WTC11 (cell line): ENCODE data around the gene ALPK1. TPM values are rescaled to one million over a fixed set of nuclear protein-coding genes. Genes with fewer than 3 reads are reported as not detected.

Experiments used
- ATAC-seq: fragments of 200-7000 bp; cut with Tn5 transposase; 2 replicates; pipeline ENCODE4 v1.10.0; 2021; ENCODE audit warnings: mild to moderate bottlenecking, moderate library complexity
- CTCF ChIA-PET: fragments of 300-600 bp; sonication (Branson Sonifier 250); formaldehyde crosslinking; loops from one replicate; lab custom pipeline; 2021; ENCODE audit warnings: antibody characterized with exemption; lab: Charles Lee
- POLR2A ChIA-PET: fragments of 350-600 bp; sonication (Branson Sonifier 250); formaldehyde crosslinking; loops from one replicate; lab custom pipeline; 2021; ENCODE audit warnings: antibody characterized with exemption; lab: Charles Lee
- DNase-seq: peaks from one replicate; pipeline ENCODE4 v3.0.0; 2021; ENCODE audit warnings: low spot score
- H3K27ac Mint-ChIP-seq: 2 replicates; pipeline ENCODE4 v1.8.0; 2021; ENCODE audit warnings: mixed read lengths
- H3K27me3 Mint-ChIP-seq: 2 replicates; pipeline ENCODE4 v1.8.0; 2021; ENCODE audit warnings: low read depth, mild to moderate bottlenecking, moderate library complexity, mixed read lengths
- H3K36me3 Mint-ChIP-seq: 2 replicates; pipeline ENCODE4 v1.8.0; 2021; ENCODE audit warnings: mixed read lengths
- H3K4me1 Mint-ChIP-seq: 2 replicates; pipeline ENCODE4 v1.8.0; 2022; ENCODE audit warnings: mixed read lengths
- H3K4me3 Mint-ChIP-seq: 2 replicates; pipeline ENCODE4 v1.8.0; 2021; ENCODE audit warnings: mild to moderate bottlenecking, moderate library complexity, mixed read lengths
- H3K9me3 Mint-ChIP-seq: 2 replicates; pipeline ENCODE4 v1.8.0; 2021; ENCODE audit warnings: mixed read lengths
- ATF1 ChIP-seq: sonication (generic); formaldehyde crosslinking; IDR thresholded peaks from 2 replicates; pipeline ENCODE4 v1.8.1; 2023; ENCODE audit warnings: mild to moderate bottlenecking, moderate library complexity, missing genetic modification reagents
- CREM ChIP-seq: sonication (generic); formaldehyde crosslinking; IDR thresholded peaks from 2 replicates; pipeline ENCODE4 v1.8.1; 2022; ENCODE audit warnings: mild to moderate bottlenecking, missing genetic modification reagents, moderate library complexity
- ELF4 ChIP-seq: sonication (generic); formaldehyde crosslinking; IDR thresholded peaks from 2 replicates; pipeline ENCODE4 v1.8.1; 2022; ENCODE audit warnings: low read depth, mild to moderate bottlenecking, moderate library complexity, missing genetic modification reagents
- ERG ChIP-seq: fragments of 250-450 bp; sonication (Bioruptor Pico); IDR thresholded peaks from 2 replicates; pipeline ENCODE4 v1.8.0; 2021; ENCODE audit warnings: mild to moderate bottlenecking
- ESRRA ChIP-seq: sonication (generic); formaldehyde crosslinking; IDR thresholded peaks from 2 replicates; pipeline ENCODE4 v1.8.1; 2022; ENCODE audit warnings: mild to moderate bottlenecking, missing genetic modification reagents, borderline replicate concordance
- ETV6 ChIP-seq: sonication (generic); formaldehyde crosslinking; IDR thresholded peaks from 2 replicates; pipeline ENCODE4 v1.8.1; 2022; ENCODE audit warnings: mild to moderate bottlenecking, missing genetic modification reagents
- FOXP1 ChIP-seq: sonication (generic); formaldehyde crosslinking; IDR thresholded peaks from 2 replicates; pipeline ENCODE4 v1.8.0; 2022; ENCODE audit warnings: missing genetic modification reagents, mild to moderate bottlenecking, moderate library complexity, borderline replicate concordance
- FOXP4 ChIP-seq: sonication (generic); formaldehyde crosslinking; IDR thresholded peaks from 2 replicates; pipeline ENCODE4 v1.8.0; 2022; ENCODE audit warnings: mild to moderate bottlenecking, missing genetic modification reagents
- GTF2I ChIP-seq: fragments of 250-450 bp; sonication (Bioruptor Pico); conservative IDR thresholded peaks from 2 replicates; pipeline ENCODE4 v1.4.0; 2021; ENCODE audit warnings: mild to moderate bottlenecking
- MYBL2 ChIP-seq: sonication (generic); formaldehyde crosslinking; IDR thresholded peaks from 2 replicates; pipeline ENCODE4 v1.8.1; 2023; ENCODE audit warnings: mild to moderate bottlenecking, moderate library complexity, missing genetic modification reagents
- NR1H2 ChIP-seq: sonication (generic); formaldehyde crosslinking; IDR thresholded peaks from 2 replicates; pipeline ENCODE4 v1.9.0; 2021; ENCODE audit warnings: mild to moderate bottlenecking, moderate library complexity, missing genetic modification reagents
- PRRX2 ChIP-seq: fragments of 250-450 bp; sonication (Bioruptor Pico); IDR thresholded peaks from 2 replicates; pipeline ENCODE4 v1.8.0; 2021; ENCODE audit warnings: mild to moderate bottlenecking
- SOX15 ChIP-seq: fragments of 250-450 bp; sonication (Bioruptor Pico); IDR thresholded peaks from 2 replicates; pipeline ENCODE4 v1.9.0; 2021; ENCODE audit warnings: mild to moderate bottlenecking
- SP1 ChIP-seq: sonication (generic); formaldehyde crosslinking; conservative IDR thresholded peaks from 2 replicates; pipeline ENCODE4 v1.8.1; 2022; ENCODE audit warnings: missing genetic modification reagents
- TP53 ChIP-seq: sonication (generic); formaldehyde crosslinking; IDR thresholded peaks from 2 replicates; pipeline ENCODE4 v1.8.1; 2023; ENCODE audit warnings: mild to moderate bottlenecking, missing genetic modification reagents
- USF1 ChIP-seq: sonication (generic); formaldehyde crosslinking; IDR thresholded peaks from 2 replicates; pipeline ENCODE4 v1.8.0; 2022; ENCODE audit warnings: mild to moderate bottlenecking, missing genetic modification reagents
- ZNF121 ChIP-seq: sonication (generic); formaldehyde crosslinking; IDR thresholded peaks from 2 replicates; pipeline ENCODE4 v1.8.0; 2023; ENCODE audit warnings: missing genetic modification reagents
- ZNF281 ChIP-seq: sonication (generic); formaldehyde crosslinking; IDR thresholded peaks from 2 replicates; pipeline ENCODE4 v1.8.0; 2023; ENCODE audit warnings: mild to moderate bottlenecking, missing genetic modification reagents
- ZNF512 ChIP-seq: sonication (generic); formaldehyde crosslinking; IDR thresholded peaks from 2 replicates; pipeline ENCODE4 v1.8.1; 2022; ENCODE audit warnings: missing genetic modification reagents, borderline replicate concordance
- ZSCAN18 ChIP-seq: fragments of 250-450 bp; sonication (Bioruptor Pico); IDR thresholded peaks from 2 replicates; pipeline ENCODE4 v2.1.2; 2022; ENCODE audit warnings: mild to moderate bottlenecking, moderate library complexity
- total RNA-seq: library from RNA; stranded (reverse); gene quantifications from 3 replicates; pipeline ENCODE4 v1.2.3, GENCODE V29; 2021

The ALPK1 gene
- total RNA-seq, 1 experiment from 2014 or later, result 0.50 TPM

GRCh38 chr4:112358952-112359749 is 62.0 kb downstream of the ALPK1 start:
- H3K4me1 Mint-ChIP-seq, result peaks cover 17% of the 10 kb centered on the region
- ATAC-seq, result no peak
- H3K4me3 Mint-ChIP-seq, result no peak overlapping the region
- DNase-seq, result no peak
- no peak overlapping the region for H3K27ac Mint-ChIP-seq
- H3K9me3 Mint-ChIP-seq, result peaks cover 42% of the 10 kb centered on the region
- TF ChIP-seq ELF4 (CRISPR knock-in tag) (no peak), ERG (CRISPR knock-in tag) (no peak), USF1 (CRISPR knock-in tag) (no peak), GTF2I (CRISPR knock-in tag) (no peak), SOX15 (CRISPR knock-in tag) (no peak), NR1H2 (CRISPR knock-in tag) (no peak), CREM (CRISPR knock-in tag) (no peak)
- POLR2A ChIA-PET, result no interaction called here
- CTCF ChIA-PET, result interaction anchor here (1.1 kb wide), 1 partner anchor 164 kb away, joined by 3 read pairs; no protein-coding TSS in a partner anchor
- no peaks in the 10 kb centered on the region for H3K27me3 Mint-ChIP-seq
- peaks cover 9% of the 10 kb centered on the region for H3K36me3 Mint-ChIP-seq

- TF ChIP-seq ESRRA (CRISPR knock-in tag), result 0 out of 2 replicates have a peak, but pooled peaks have one; percentile 73
- no peak for TF ChIP-seq TP53 (CRISPR knock-in tag)
- no peak for TF ChIP-seq MYBL2
- peak; percentile 76; the same call in 1 of the 2 replicates for TF ChIP-seq FOXP1 (CRISPR knock-in tag)
- no peak for TF ChIP-seq ZSCAN18 (CRISPR knock-in tag)
- peak; percentile 37; the same call in 1 of the 2 replicates for TF ChIP-seq SP1 (CRISPR knock-in tag)
- TF ChIP-seq ZNF121 (CRISPR knock-in tag), result 0 out of 2 replicates have a peak, but pooled peaks have one; percentile 6
- TF ChIP-seq ETV6 (CRISPR knock-in tag), result peak; percentile 81
- no peak for TF ChIP-seq FOXP4 (CRISPR knock-in tag)
- TF ChIP-seq PRRX2, result no peak
- no peak for TF ChIP-seq ATF1 (CRISPR knock-in tag)
- TF ChIP-seq ZNF281 (CRISPR knock-in tag), result peak; percentile 90
- TF ChIP-seq ZNF512 (CRISPR knock-in tag), result no peak
- ChIA-PET POLR2A (interaction anchor here (0.9 to 1.0 kb wide), 2 partner anchors 9 to 20 kb away, joined by 3 read pairs; no protein-coding TSS in a partner anchor), CTCF (interaction anchor here (0.6 to 1.5 kb wide), 15 partner anchors 12 to 613 kb away, joined by 3 to 5 read pairs (median 3); partner anchors contain the start of gene NEUROG2)
- H3K27ac Mint-ChIP-seq, result peak overlapping the region; percentile 95
- peaks cover 9% of the 10 kb centered on the region for H3K36me3 Mint-ChIP-seq
- DNase-seq (peak; percentile 69), ATAC-seq (peak; percentile 100)
- peaks cover 56% of the 10 kb centered on the region for H3K9me3 Mint-ChIP-seq
- H3K4me3 Mint-ChIP-seq, result peak overlapping the region; percentile 33
- H3K4me1 Mint-ChIP-seq, result peaks cover 17% of the 10 kb centered on the region
- no peaks in the 10 kb centered on the region for H3K27me3 Mint-ChIP-seq
Observed at GRCh38 chr4:112361181-112361791, 64.1 kb downstream of the ALPK1 start.
